ENCODE data around the gene ADCY3. TPM values are rescaled to one million over a fixed set of nuclear protein-coding genes. Genes with fewer than 3 reads are reported as not detected.

ADCY3 gene
- total RNA-seq, 2 experiments from 2014 or later = 46.3 to 47.9 TPM

- peak; percentile 46 for ATAC-seq
- Mint-ChIP-seq H3K27ac (peak overlapping the region; percentile 88), H3K9me3 (no peaks in the 10 kb centered on the region), H3K36me3 (ENCODE audit: low read depth) (peaks cover 28% of the 10 kb centered on the region), H3K4me3 (peak overlapping the region; percentile 89), H3K4me1 (ENCODE audit: low read depth) (peaks cover 38% of the 10 kb centered on the region), H3K27me3 (no peaks in the 10 kb centered on the region)
- TF ChIP-seq CTCF (IDR thresholded peaks at IDR 0.05) = no peak
- intact Hi-C loops (cut with micrococcal nuclease) = no loop called here
- ChIA-PET CTCF (interaction anchor here (1.5 kb wide), 1 partner anchor 91 kb away, joined by 3 read pairs; no protein-coding TSS in a partner anchor), POLR2A (interaction anchor here (0.7 to 2.8 kb wide), 3 partner anchors 9 to 78 kb away, joined by 3 to 9 read pairs (median 3); no protein-coding TSS in a partner anchor)
- peak; percentile 87 for DNase-seq
Measured at GRCh38 chr2:24919037-24919505, 966 bp downstream of the ADCY3 start.

GRCh38 chr2:24918326-24919036, 1.6 kb downstream of the ADCY3 start:
- H3K27me3 Mint-ChIP-seq = no peaks in the 10 kb centered on the region
- DNase-seq = no peak
- TF ChIP-seq CTCF (IDR thresholded peaks at IDR 0.05) = no peak
- peak overlapping the region; percentile 89 for H3K4me3 Mint-ChIP-seq
- no peaks in the 10 kb centered on the region for H3K9me3 Mint-ChIP-seq
- ChIA-PET POLR2A (interaction anchor here (0.7 to 2.8 kb wide), 3 partner anchors 10 to 355 kb away, joined by 3 to 9 read pairs (median 3); no protein-coding TSS in a partner anchor), CTCF (interaction anchor here (1.2 to 1.5 kb wide), 2 partner anchors 91 to 278 kb away, joined by 3 read pairs; no protein-coding TSS in a partner anchor)
- H3K27ac Mint-ChIP-seq = peak overlapping the region; percentile 88
- intact Hi-C loops (cut with micrococcal nuclease) = no loop called here
- no peak for ATAC-seq
- H3K36me3 Mint-ChIP-seq (ENCODE audit: low read depth) = peaks cover 29% of the 10 kb centered on the region
- H3K4me1 Mint-ChIP-seq (ENCODE audit: low read depth) = peaks cover 38% of the 10 kb centered on the region

GRCh38 chr2:24917731-24918325, 2.2 kb downstream of the ADCY3 start:
- ChIA-PET CTCF (interaction anchor here (1.2 to 1.5 kb wide), 2 partner anchors 90 to 279 kb away, joined by 3 read pairs; no protein-coding TSS in a partner anchor), POLR2A (interaction anchor here (1.0 to 2.8 kb wide), 2 partner anchors 10 to 355 kb away, joined by 3 to 9 read pairs; no protein-coding TSS in a partner anchor)
- DNase-seq (no peak), ATAC-seq (no peak)
- Mint-ChIP-seq H3K4me3 (peak overlapping the region; percentile 89), H3K27ac (no peak overlapping the region), H3K36me3 (ENCODE audit: low read depth) (peaks cover 32% of the 10 kb centered on the region), H3K27me3 (no peaks in the 10 kb centered on the region), H3K9me3 (no peaks in the 10 kb centered on the region), H3K4me1 (ENCODE audit: low read depth) (peaks cover 38% of the 10 kb centered on the region)
- TF ChIP-seq CTCF (IDR thresholded peaks at IDR 0.05) = no peak
- intact Hi-C loops (cut with micrococcal nuclease) = no loop called here

GRCh38 chr2:24917086-24917485, 3.0 kb downstream of the ADCY3 start:
- Mint-ChIP-seq H3K36me3 (ENCODE audit: low read depth) (peaks cover 36% of the 10 kb centered on the region), H3K4me3 (peak overlapping the region; percentile 89), H3K27ac (no peak overlapping the region), H3K9me3 (no peaks in the 10 kb centered on the region), H3K27me3 (no peaks in the 10 kb centered on the region), H3K4me1 (ENCODE audit: low read depth) (peaks cover 38% of the 10 kb centered on the region)
- TF ChIP-seq CTCF (IDR thresholded peaks at IDR 0.05) = no peak
- ATAC-seq (peak; percentile 67), DNase-seq (peak; percentile 89)
- POLR2A ChIA-PET = interaction anchor here (2.8 kb wide), 1 partner anchor 11 kb away, joined by 9 read pairs; no protein-coding TSS in a partner anchor
- intact Hi-C loops (cut with micrococcal nuclease) = no loop called here
- CTCF ChIA-PET = interaction anchor here (1.1 to 1.2 kb wide), 2 partner anchors 46 to 279 kb away, joined by 3 read pairs; no protein-coding TSS in a partner anchor
